ENCODE measurements around the gene MECR.
"Not testable (repeated sequence)": the region's sequence is repeated elsewhere in the genome, so short reads cannot be mapped to it uniquely, and the experiment has no call there.

Gene MECR

GRCh38 chr1:29243023-29243870, 12.5 kb upstream of the MECR start:
- H3K4me3 ChIP-seq (ENCODE audit: low read length): no peak overlapping the region
- no peak overlapping the region for H3K9ac ChIP-seq (ENCODE audit: low read length)
- no peak overlapping the region for H3K27ac ChIP-seq (ENCODE audit: low read length)
- peaks cover 22% of the 10 kb centered on the region for H3K27me3 ChIP-seq (ENCODE audit: control insufficient read depth, insufficient read depth, low read length)
- peaks cover 14% of the 10 kb centered on the region for H3K4me1 ChIP-seq (ENCODE audit: control insufficient read depth, low read depth, low read length)
- no peaks in the 10 kb centered on the region for H3K9me3 ChIP-seq (ENCODE audit: control insufficient read depth, low read depth, low read length)
- no peaks in the 10 kb centered on the region for H3K36me3 ChIP-seq (ENCODE audit: control insufficient read depth, low read depth, low read length)

- H3K4me3 ChIP-seq (ENCODE audit: low read length): no peak overlapping the region
- H3K9ac ChIP-seq (ENCODE audit: low read length): no peak overlapping the region
- H3K36me3 ChIP-seq (ENCODE audit: control insufficient read depth, low read depth, low read length): no peaks in the 10 kb centered on the region
- peaks cover 40% of the 10 kb centered on the region for H3K27me3 ChIP-seq (ENCODE audit: control insufficient read depth, insufficient read depth, low read length)
- no peak overlapping the region for H3K27ac ChIP-seq (ENCODE audit: low read length)
- no peaks in the 10 kb centered on the region for H3K9me3 ChIP-seq (ENCODE audit: control insufficient read depth, low read depth, low read length)
- H3K4me1 ChIP-seq (ENCODE audit: control insufficient read depth, low read depth, low read length): peaks cover 19% of the 10 kb centered on the region
These were observed 10.3 kb upstream of the MECR start for GRCh38 chr1:29240986-29241385.

- Histone ChIP-seq H3K36me3 (ENCODE audit: control insufficient read depth, low read depth, low read length) (no peaks in the 10 kb centered on the region), H3K9me3 (ENCODE audit: control insufficient read depth, low read depth, low read length) (no peaks in the 10 kb centered on the region), H3K27me3 (ENCODE audit: control insufficient read depth, insufficient read depth, low read length) (peaks cover 46% of the 10 kb centered on the region), H3K9ac (ENCODE audit: low read length) (no peak overlapping the region), H3K27ac (ENCODE audit: low read length) (no peak overlapping the region), H3K4me3 (ENCODE audit: low read length) (no peak overlapping the region), H3K4me1 (ENCODE audit: control insufficient read depth, low read depth, low read length) (peaks cover 19% of the 10 kb centered on the region)
These were observed 9.7 kb upstream of the MECR start for GRCh38 chr1:29240400-29240837.

- H3K4me3 ChIP-seq (ENCODE audit: low read length): no peak overlapping the region
- no peaks in the 10 kb centered on the region for H3K9me3 ChIP-seq (ENCODE audit: control insufficient read depth, low read depth, low read length)
- peaks cover 19% of the 10 kb centered on the region for H3K4me1 ChIP-seq (ENCODE audit: control insufficient read depth, low read depth, low read length)
- H3K27ac ChIP-seq (ENCODE audit: low read length): no peak overlapping the region
- H3K9ac ChIP-seq (ENCODE audit: low read length): no peak overlapping the region
- H3K36me3 ChIP-seq (ENCODE audit: control insufficient read depth, low read depth, low read length): no peaks in the 10 kb centered on the region
- peaks cover 47% of the 10 kb centered on the region for H3K27me3 ChIP-seq (ENCODE audit: control insufficient read depth, insufficient read depth, low read length)
These were observed 8.4 kb upstream of the MECR start for GRCh38 chr1:29239142-29239541.

- Histone ChIP-seq H3K4me3 (ENCODE audit: low read length) (peak overlapping the region; percentile 57), H3K27ac (ENCODE audit: low read length) (no peak overlapping the region), H3K9ac (ENCODE audit: low read length) (no peak overlapping the region), H3K36me3 (ENCODE audit: control insufficient read depth, low read depth, low read length) (no peaks in the 10 kb centered on the region), H3K27me3 (ENCODE audit: control insufficient read depth, insufficient read depth, low read length) (peaks cover 47% of the 10 kb centered on the region), H3K4me1 (ENCODE audit: control insufficient read depth, low read depth, low read length) (peaks cover 19% of the 10 kb centered on the region), H3K9me3 (ENCODE audit: control insufficient read depth, low read depth, low read length) (no peaks in the 10 kb centered on the region)
These were observed 7.9 kb upstream of the MECR start for GRCh38 chr1:29238620-29239002.

- Histone ChIP-seq H3K4me1 (ENCODE audit: control insufficient read depth, low read depth, low read length) (peaks cover 19% of the 10 kb centered on the region), H3K36me3 (ENCODE audit: control insufficient read depth, low read depth, low read length) (no peaks in the 10 kb centered on the region), H3K27ac (ENCODE audit: low read length) (no peak overlapping the region), H3K9me3 (ENCODE audit: control insufficient read depth, low read depth, low read length) (no peaks in the 10 kb centered on the region), H3K27me3 (ENCODE audit: control insufficient read depth, insufficient read depth, low read length) (peaks cover 47% of the 10 kb centered on the region), H3K9ac (ENCODE audit: low read length) (no peak overlapping the region), H3K4me3 (ENCODE audit: low read length) (peak overlapping the region; percentile 57)
These were observed 7.3 kb upstream of the MECR start for GRCh38 chr1:29237852-29238619.

- H3K36me3 ChIP-seq (ENCODE audit: control insufficient read depth, low read depth, low read length): no peaks in the 10 kb centered on the region
- no peaks in the 10 kb centered on the region for H3K9me3 ChIP-seq (ENCODE audit: control insufficient read depth, low read depth, low read length)
- peak overlapping the region; percentile 70 for H3K4me3 ChIP-seq (ENCODE audit: low read length)
- H3K27me3 ChIP-seq (ENCODE audit: control insufficient read depth, insufficient read depth, low read length): peaks cover 47% of the 10 kb centered on the region
- peak overlapping the region; percentile 13 for H3K9ac ChIP-seq (ENCODE audit: low read length)
- H3K27ac ChIP-seq (ENCODE audit: low read length): no peak overlapping the region
- peaks cover 19% of the 10 kb centered on the region for H3K4me1 ChIP-seq (ENCODE audit: control insufficient read depth, low read depth, low read length)
These were observed 6.5 kb upstream of the MECR start for GRCh38 chr1:29237129-29237821.

GRCh38 chr1:29236712-29237128, 6.0 kb upstream of the MECR start:
- H3K27me3 ChIP-seq (ENCODE audit: control insufficient read depth, insufficient read depth, low read length): peaks cover 47% of the 10 kb centered on the region
- peaks cover 19% of the 10 kb centered on the region for H3K4me1 ChIP-seq (ENCODE audit: control insufficient read depth, low read depth, low read length)
- no peaks in the 10 kb centered on the region for H3K9me3 ChIP-seq (ENCODE audit: control insufficient read depth, low read depth, low read length)
- no peak overlapping the region for H3K9ac ChIP-seq (ENCODE audit: low read length)
- H3K36me3 ChIP-seq (ENCODE audit: control insufficient read depth, low read depth, low read length): no peaks in the 10 kb centered on the region
- H3K27ac ChIP-seq (ENCODE audit: low read length): no peak overlapping the region
- peak overlapping the region; percentile 70 for H3K4me3 ChIP-seq (ENCODE audit: low read length)

GRCh38 chr1:29235955-29236711, 5.4 kb upstream of the MECR start, which contains the start of gene PTPRU:
TSS of gene PTPRU (plus strand) at chr1:29236522. CDS start at chr1:29236645, 123 bp downstream.
- Histone ChIP-seq H3K9me3 (ENCODE audit: control insufficient read depth, low read depth, low read length) (no peaks in the 10 kb centered on the region), H3K27ac (ENCODE audit: low read length) (no peak within 1 kb of the TSS), H3K36me3 (ENCODE audit: control insufficient read depth, low read depth, low read length) (no peaks in the 10 kb centered on the region), H3K4me1 (ENCODE audit: control insufficient read depth, low read depth, low read length) (peaks cover 19% of the 10 kb centered on the region), H3K4me3 (ENCODE audit: low read length) (peak within 1 kb of the TSS; percentile 70), H3K9ac (ENCODE audit: low read length) (peak within 1 kb of the TSS; percentile 13), H3K27me3 (ENCODE audit: control insufficient read depth, insufficient read depth, low read length) (peaks cover 47% of the 10 kb centered on the region)

- not testable (repeated sequence) for H3K9me3 ChIP-seq (ENCODE audit: control insufficient read depth, low read depth, low read length); H3K9ac ChIP-seq (ENCODE audit: low read length); H3K27ac ChIP-seq (ENCODE audit: low read length); H3K36me3 ChIP-seq (ENCODE audit: control insufficient read depth, low read depth, low read length); H3K4me3 ChIP-seq (ENCODE audit: low read length)
- H3K4me1 ChIP-seq (ENCODE audit: control insufficient read depth, low read depth, low read length): peaks cover 18% of the 10 kb centered on the region
- H3K27me3 ChIP-seq (ENCODE audit: control insufficient read depth, insufficient read depth, low read length): peaks cover 42% of the 10 kb centered on the region
These were observed 4.1 kb upstream of the MECR start for GRCh38 chr1:29234881-29235280.

- Histone ChIP-seq H3K27ac (ENCODE audit: low read length) (no peak overlapping the region), H3K27me3 (ENCODE audit: control insufficient read depth, insufficient read depth, low read length) (peaks cover 38% of the 10 kb centered on the region), H3K36me3 (ENCODE audit: control insufficient read depth, low read depth, low read length) (no peaks in the 10 kb centered on the region), H3K4me1 (ENCODE audit: control insufficient read depth, low read depth, low read length) (peaks cover 19% of the 10 kb centered on the region), H3K4me3 (ENCODE audit: low read length) (no peak overlapping the region), H3K9ac (ENCODE audit: low read length) (no peak overlapping the region), H3K9me3 (ENCODE audit: control insufficient read depth, low read depth, low read length) (no peaks in the 10 kb centered on the region)
These were observed 3.7 kb upstream of the MECR start for GRCh38 chr1:29234471-29234870.
